Effector CD8-positive, alpha-beta T cell (primary cell): ENCODE data around the gene RNF207.
"Not testable (repeated sequence)": the region's sequence is repeated elsewhere in the genome, so short reads cannot be mapped to it uniquely, and the experiment has no call there.

Source experiments
- DNase-seq: peaks from one replicate; lab custom pipeline; 2025; lab: John Stamatoyannopoulos, UW

Gene RNF207

GRCh38 chr1:6200188-6200809, 5.6 kb upstream of the RNF207 start:
- no peak for DNase-seq

GRCh38 chr1:6202256-6202655, 3.7 kb upstream of the RNF207 start:
- DNase-seq, result no peak

GRCh38 chr1:6206520-6206855, 569 bp downstream of the RNF207 start:
- DNase-seq, result no peak

GRCh38 chr1:6207075-6207885, 1.4 kb downstream of the RNF207 start:
- DNase-seq, result no peak

GRCh38 chr1:6207921-6208320, 2.0 kb downstream of the RNF207 start:
- DNase-seq, result no peak

- DNase-seq, result no peak
Measured at GRCh38 chr1:6208723-6209660, 3.1 kb downstream of the RNF207 start.

GRCh38 chr1:6209661-6210580, 4.0 kb downstream of the RNF207 start:
- DNase-seq, result no peak

GRCh38 chr1:6210591-6211355, 4.9 kb downstream of the RNF207 start:
- DNase-seq, result no peak

- no peak for DNase-seq
Measured at GRCh38 chr1:6211731-6212130, 5.8 kb downstream of the RNF207 start.

- no peak for DNase-seq
Measured at GRCh38 chr1:6212193-6212959, 6.5 kb downstream of the RNF207 start.

GRCh38 chr1:6218375-6219164, 12.7 kb downstream of the RNF207 start:
- DNase-seq, result no peak

GRCh38 chr1:6219641-6220040, 13.7 kb downstream of the RNF207 start:
- DNase-seq, result not testable (repeated sequence)

GRCh38 chr1:6220236-6220635, 14.3 kb downstream of the RNF207 start:
- DNase-seq, result no peak

- DNase-seq, result no peak
Measured at GRCh38 chr1:6221210-6221784, 15.4 kb downstream of the RNF207 start.

GRCh38 chr1:6222636-6223035, 16.7 kb downstream of the RNF207 start:
- DNase-seq, result no peak

GRCh38 chr1:6223617-6224016, 17.7 kb downstream of the RNF207 start:
- DNase-seq, result no peak

- DNase-seq, result no peak
Measured at GRCh38 chr1:6224718-6225117, 18.8 kb downstream of the RNF207 start.

GRCh38 chr1:6225651-6226050, 19.7 kb downstream of the RNF207 start:
- DNase-seq, result no peak

GRCh38 chr1:6233376-6233775, 27.5 kb downstream of the RNF207 start:
- no peak for DNase-seq
